MM.1S (cell line): Measurements from ENCODE around the gene OCIAD2.

Experiments
- EZH2 ChIP-seq: fragments of 300-600 bp; sonication (generic); optimal IDR thresholded peaks from 2 replicates; pipeline ENCODE3; 2017; ENCODE audit warnings: low read depth, mild to moderate bottlenecking, antibody characterized with exemption, low read length, mixed read lengths
- EZH2phosphoT487 ChIP-seq: fragments of 300-600 bp; sonication (generic); IDR thresholded peaks from 2 replicates; pipeline ENCODE4 v1.6.1; 2018; ENCODE audit warnings: antibody characterized with exemption, low read length
- TF ChIP-seq, protein P1 (sequence below): fragments of 300-600 bp; sonication (generic); IDR thresholded peaks from 2 replicates; pipeline ENCODE4 v1.5.1; 2016; ENCODE audit warnings: antibody characterized with exemption, low read length, mixed read lengths

DNA sequence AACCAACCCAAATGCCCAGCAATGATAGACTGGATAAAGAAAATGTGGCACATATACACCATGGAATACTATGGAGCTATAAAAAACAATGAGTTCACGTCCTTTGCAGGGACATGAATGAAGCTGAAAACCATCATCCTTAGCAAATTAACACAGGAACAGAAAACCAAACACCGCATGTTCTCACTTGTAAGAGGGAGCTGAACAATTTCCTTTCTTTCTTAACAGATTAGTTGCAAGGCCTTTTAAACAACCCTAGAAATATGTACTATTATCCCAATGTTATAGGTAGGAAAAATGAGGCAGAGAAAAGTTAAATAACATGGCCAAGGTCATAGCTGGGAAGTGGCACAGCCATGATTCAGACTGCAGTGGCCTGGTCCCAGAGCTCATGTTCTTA is 5.8 kb upstream of the OCIAD2 start:
- TF ChIP-seq, protein P1, sequence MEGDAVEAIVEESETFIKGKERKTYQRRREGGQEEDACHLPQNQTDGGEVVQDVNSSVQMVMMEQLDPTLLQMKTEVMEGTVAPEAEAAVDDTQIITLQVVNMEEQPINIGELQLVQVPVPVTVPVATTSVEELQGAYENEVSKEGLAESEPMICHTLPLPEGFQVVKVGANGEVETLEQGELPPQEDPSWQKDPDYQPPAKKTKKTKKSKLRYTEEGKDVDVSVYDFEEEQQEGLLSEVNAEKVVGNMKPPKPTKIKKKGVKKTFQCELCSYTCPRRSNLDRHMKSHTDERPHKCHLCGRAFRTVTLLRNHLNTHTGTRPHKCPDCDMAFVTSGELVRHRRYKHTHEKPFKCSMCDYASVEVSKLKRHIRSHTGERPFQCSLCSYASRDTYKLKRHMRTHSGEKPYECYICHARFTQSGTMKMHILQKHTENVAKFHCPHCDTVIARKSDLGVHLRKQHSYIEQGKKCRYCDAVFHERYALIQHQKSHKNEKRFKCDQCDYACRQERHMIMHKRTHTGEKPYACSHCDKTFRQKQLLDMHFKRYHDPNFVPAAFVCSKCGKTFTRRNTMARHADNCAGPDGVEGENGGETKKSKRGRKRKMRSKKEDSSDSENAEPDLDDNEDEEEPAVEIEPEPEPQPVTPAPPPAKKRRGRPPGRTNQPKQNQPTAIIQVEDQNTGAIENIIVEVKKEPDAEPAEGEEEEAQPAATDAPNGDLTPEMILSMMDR = no peak
- TF ChIP-seq EZH2 (no peak), EZH2phosphoT487 (no peak)
